ENCODE measurements around the gene TMEM165. TPM values are rescaled to one million over a fixed set of nuclear protein-coding genes. Genes with fewer than 3 reads are reported as not detected.

The TMEM165 gene
- total and polyA plus RNA-seq, 2 donors (not counting 1 experiment from before 2014, with no cell fraction given), result 26.3 to 110 TPM

- ATAC-seq (ENCODE audit: low read depth) (no peak), DNase-seq (no peak)
- Histone ChIP-seq H3K27me3 (replicated peaks in 1 of 4; ENCODE audit: control extremely low read depth in 1 of 4, control insufficient read depth in 3 of 4, insufficient read depth in 4 of 4, low read length in 3 of 4) (no peaks in the 10 kb centered on the region), H3K9me3 (ENCODE audit: control extremely low read depth in 1 of 3, control insufficient read depth in 2 of 3, insufficient read depth in 1 of 3, low read length in 2 of 3) (no peaks in the 10 kb centered on the region), H4K20me1 (ENCODE audit: control insufficient read depth, insufficient read depth, low read length, poor library complexity, severe bottlenecking) (no peaks in the 10 kb centered on the region), H3K9ac (ENCODE audit: low read length) (no peak overlapping the region), H3K27ac (ENCODE audit: low read length in 2 of 2) (no peak overlapping the region), H2AFZ (ENCODE audit: insufficient read depth, low read depth, low read length, poor library complexity, severe bottlenecking) (no peak overlapping the region), H3K4me3 (ENCODE audit: control extremely low read depth in 1 of 5, extremely low read depth in 1 of 5, insufficient read depth in 1 of 5, low read depth in 2 of 5, low read length in 4 of 5) (no peak overlapping the region), H3K79me2 (ENCODE audit: control insufficient read depth, insufficient read depth, low read length) (no peaks in the 10 kb centered on the region), H3K4me1 (ENCODE audit: control insufficient read depth in 2 of 2, insufficient read depth in 2 of 2, low read length in 2 of 2) (no peaks in the 10 kb centered on the region), H3K4me2 (replicated peaks; ENCODE audit: low read depth, low read length, poor library complexity, severe bottlenecking) (no peak overlapping the region), H3K36me3 (replicated peaks in 1 of 2; ENCODE audit: control extremely low read depth in 1 of 2, control insufficient read depth in 1 of 2, extremely low read depth in 1 of 2, insufficient read depth in 2 of 2, low read length in 1 of 2) (peaks cover 15 to 54% of the 10 kb centered on the region in 2 experiments)
- TF ChIP-seq EZH2 (IDR thresholded peaks at IDR 0.05; ENCODE audit: borderline replicate concordance, insufficient read depth, low read depth, low read length, poor library complexity, severe bottlenecking) (no peak), CTCF (IDR thresholded peaks at IDR 0.05) (no peak)
- CTCF ChIA-PET, result interaction anchor here (1.3 kb wide), 2 partner anchors 27 to 112 kb away, joined by 3 to 4 read pairs; no protein-coding TSS in a partner anchor
- intact Hi-C loops (cut with micrococcal nuclease), result no loop called here
- 100% methylated on average over 2 of the region's 5 CpGs for WGBS (ENCODE audit: insufficient coverage)
- Mint-ChIP-seq H3K4me1 (peaks cover 9% of the 10 kb centered on the region), H3K4me3 (no peak overlapping the region), H3K27ac (no peak overlapping the region), H3K9me3 (ENCODE audit: insufficient read depth) (no peaks in the 10 kb centered on the region), H3K27me3 (no peaks in the 10 kb centered on the region)
- POLR2A ChIA-PET, result no interaction called here
Measured at GRCh38 chr4:55437356-55437796, 41.6 kb downstream of the TMEM165 start.

DNA sequence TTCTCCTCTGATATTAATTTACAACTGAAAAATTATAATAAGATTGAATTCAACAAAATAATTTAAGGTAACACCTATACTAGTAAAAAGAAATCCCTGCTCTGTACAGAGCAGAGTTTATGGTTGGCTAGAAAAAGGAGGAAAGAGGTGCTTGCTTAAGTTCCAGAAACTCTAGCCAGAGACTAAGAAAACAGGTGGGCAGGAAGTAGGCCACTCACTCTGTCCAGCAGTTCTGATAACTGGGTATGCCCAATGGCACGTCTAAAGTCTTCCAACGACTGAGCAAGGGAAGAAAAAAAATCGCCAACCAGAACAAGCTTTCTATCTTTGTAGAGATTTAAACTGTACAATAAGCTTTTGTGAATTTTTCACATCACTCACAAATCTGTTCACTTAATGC is 42.1 kb downstream of the TMEM165 start:
- Mint-ChIP-seq H3K27me3 (no peaks in the 10 kb centered on the region), H3K27ac (no peak overlapping the region), H3K9me3 (ENCODE audit: insufficient read depth) (no peaks in the 10 kb centered on the region), H3K4me1 (peaks cover 9% of the 10 kb centered on the region), H3K4me3 (no peak overlapping the region)
- intact Hi-C loops (cut with micrococcal nuclease), result no loop called here
- DNase-seq (no peak), ATAC-seq (ENCODE audit: low read depth) (no peak)
- no peaks in the 10 kb centered on the region for H3K9me3 ChIP-seq (ENCODE audit: control extremely low read depth in 1 of 3, control insufficient read depth in 2 of 3, insufficient read depth in 1 of 3, low read length in 2 of 3)
- H3K27me3 ChIP-seq (replicated peaks in 1 of 4; ENCODE audit: control extremely low read depth in 1 of 4, control insufficient read depth in 3 of 4, insufficient read depth in 4 of 4, low read length in 3 of 4), result no peaks in the 10 kb centered on the region
- TF ChIP-seq CTCF (IDR thresholded peaks at IDR 0.05) (no peak), EZH2 (IDR thresholded peaks at IDR 0.05; ENCODE audit: borderline replicate concordance, insufficient read depth, low read depth, low read length, poor library complexity, severe bottlenecking) (no peak)
- no peak overlapping the region for H3K4me2 ChIP-seq (replicated peaks; ENCODE audit: low read depth, low read length, poor library complexity, severe bottlenecking)
- no peaks in the 10 kb centered on the region for H4K20me1 ChIP-seq (ENCODE audit: control insufficient read depth, insufficient read depth, low read length, poor library complexity, severe bottlenecking)
- 100% methylated on average over 1 of the region's 3 CpGs for WGBS (ENCODE audit: insufficient coverage)
- H2AFZ ChIP-seq (ENCODE audit: insufficient read depth, low read depth, low read length, poor library complexity, severe bottlenecking), result no peak overlapping the region
- CTCF ChIA-PET, result interaction anchor here (1.3 kb wide), 2 partner anchors 27 to 112 kb away, joined by 3 to 4 read pairs; no protein-coding TSS in a partner anchor
- POLR2A ChIA-PET, result no interaction called here
- H3K9ac ChIP-seq (ENCODE audit: low read length), result no peak overlapping the region
- no peaks in the 10 kb centered on the region for H3K79me2 ChIP-seq (ENCODE audit: control insufficient read depth, insufficient read depth, low read length)
- no peaks in the 10 kb centered on the region for H3K4me1 ChIP-seq (ENCODE audit: control insufficient read depth in 2 of 2, insufficient read depth in 2 of 2, low read length in 2 of 2)
- no peak overlapping the region for H3K27ac ChIP-seq (ENCODE audit: low read length in 2 of 2)
- peaks cover 15 to 53% of the 10 kb centered on the region in 2 experiments for H3K36me3 ChIP-seq (replicated peaks in 1 of 2; ENCODE audit: control extremely low read depth in 1 of 2, control insufficient read depth in 1 of 2, extremely low read depth in 1 of 2, insufficient read depth in 2 of 2, low read length in 1 of 2)
- H3K4me3 ChIP-seq (ENCODE audit: control extremely low read depth in 1 of 5, extremely low read depth in 1 of 5, insufficient read depth in 1 of 5, low read depth in 2 of 5, low read length in 4 of 5), result no peak overlapping the region

Data from B cell (primary cell).